ENCODE data around the gene ANKRD52.
"Not testable (repeated sequence)": the region's sequence is repeated elsewhere in the genome, so short reads cannot be mapped to it uniquely, and the experiment has no call there.

The ANKRD52 gene

GRCh38 chr12:56288705-56289387, 30.7 kb upstream of the ANKRD52 start:
- in situ Hi-C loops (cut with MboI; ENCODE audit: low sequenced_read_pairs, unreplicated experiment) = no loop called here
- TF ChIP-seq, protein P1, sequence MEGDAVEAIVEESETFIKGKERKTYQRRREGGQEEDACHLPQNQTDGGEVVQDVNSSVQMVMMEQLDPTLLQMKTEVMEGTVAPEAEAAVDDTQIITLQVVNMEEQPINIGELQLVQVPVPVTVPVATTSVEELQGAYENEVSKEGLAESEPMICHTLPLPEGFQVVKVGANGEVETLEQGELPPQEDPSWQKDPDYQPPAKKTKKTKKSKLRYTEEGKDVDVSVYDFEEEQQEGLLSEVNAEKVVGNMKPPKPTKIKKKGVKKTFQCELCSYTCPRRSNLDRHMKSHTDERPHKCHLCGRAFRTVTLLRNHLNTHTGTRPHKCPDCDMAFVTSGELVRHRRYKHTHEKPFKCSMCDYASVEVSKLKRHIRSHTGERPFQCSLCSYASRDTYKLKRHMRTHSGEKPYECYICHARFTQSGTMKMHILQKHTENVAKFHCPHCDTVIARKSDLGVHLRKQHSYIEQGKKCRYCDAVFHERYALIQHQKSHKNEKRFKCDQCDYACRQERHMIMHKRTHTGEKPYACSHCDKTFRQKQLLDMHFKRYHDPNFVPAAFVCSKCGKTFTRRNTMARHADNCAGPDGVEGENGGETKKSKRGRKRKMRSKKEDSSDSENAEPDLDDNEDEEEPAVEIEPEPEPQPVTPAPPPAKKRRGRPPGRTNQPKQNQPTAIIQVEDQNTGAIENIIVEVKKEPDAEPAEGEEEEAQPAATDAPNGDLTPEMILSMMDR (IDR thresholded peaks at IDR 0.05; ENCODE audit: borderline replicate concordance, control extremely low read depth, extremely low read depth, insufficient read depth, missing control alignments) = no peak
- no peak for DNase-seq (ENCODE audit: low spot score)

- DNase-seq (ENCODE audit: low spot score) = no peak
- TF ChIP-seq, protein P1 (IDR thresholded peaks at IDR 0.05; ENCODE audit: borderline replicate concordance, control extremely low read depth, extremely low read depth, insufficient read depth, missing control alignments) = no peak
- in situ Hi-C loops (cut with MboI; ENCODE audit: low sequenced_read_pairs, unreplicated experiment) = no loop called here
Observed at GRCh38 chr12:56286044-56286830, 28.1 kb upstream of the ANKRD52 start.

DNA sequence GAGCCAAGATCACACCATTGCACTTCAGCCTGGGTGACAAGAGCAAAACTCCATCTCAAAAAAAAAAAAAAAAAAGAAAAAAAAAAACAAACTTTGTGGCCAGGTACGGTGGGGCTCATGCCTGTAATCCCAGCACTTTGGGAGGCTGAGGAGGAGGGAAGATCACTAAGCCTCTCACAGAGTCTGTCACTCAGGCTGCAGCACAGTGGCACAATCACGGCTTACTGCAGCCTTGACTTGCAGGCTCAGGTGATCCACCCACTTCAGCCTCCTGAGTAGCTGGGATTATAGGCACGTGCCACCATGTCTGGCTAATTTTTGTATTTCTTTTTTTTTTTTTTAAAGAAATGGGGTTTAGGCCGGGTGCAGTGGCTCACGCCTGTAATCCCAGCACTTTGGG, 26.1 kb upstream of the ANKRD52 start:
- DNase-seq (ENCODE audit: low spot score); in situ Hi-C loops (cut with MboI; ENCODE audit: low sequenced_read_pairs, unreplicated experiment): not testable (repeated sequence)

GRCh38 chr12:56282579-56282978, 24.4 kb upstream of the ANKRD52 start:
- TF ChIP-seq, protein P1 (IDR thresholded peaks at IDR 0.05; ENCODE audit: borderline replicate concordance, control extremely low read depth, extremely low read depth, insufficient read depth, missing control alignments) = no peak
- DNase-seq (ENCODE audit: low spot score) = no peak
- in situ Hi-C loops (cut with MboI; ENCODE audit: low sequenced_read_pairs, unreplicated experiment) = no loop called here

- TF ChIP-seq, protein P1 (IDR thresholded peaks at IDR 0.05; ENCODE audit: borderline replicate concordance, control extremely low read depth, extremely low read depth, insufficient read depth, missing control alignments) = no peak
- in situ Hi-C loops (cut with MboI; ENCODE audit: low sequenced_read_pairs, unreplicated experiment) = no loop called here
- DNase-seq (ENCODE audit: low spot score) = no peak
Observed at GRCh38 chr12:56282030-56282429, 23.8 kb upstream of the ANKRD52 start.

DNA sequence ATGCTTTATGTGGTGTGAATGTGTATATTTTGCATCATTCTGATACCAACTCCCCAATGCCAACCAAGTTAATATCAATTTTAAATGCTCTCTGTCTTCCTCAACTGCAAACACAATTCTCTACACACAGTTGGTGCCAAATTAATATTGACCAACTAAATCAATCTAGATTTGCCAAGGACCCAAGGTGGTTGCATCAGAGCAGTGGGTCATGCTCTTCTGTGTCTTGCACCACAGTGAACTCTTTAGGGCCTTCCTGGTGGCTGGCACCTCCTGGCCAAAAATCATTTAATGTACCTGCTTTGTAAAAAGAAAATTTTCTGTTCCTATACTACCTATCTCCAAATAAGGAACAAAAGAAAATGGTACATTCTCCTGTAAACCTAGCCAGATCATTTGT, 22.7 kb upstream of the ANKRD52 start:
- TF ChIP-seq, protein P1 (IDR thresholded peaks at IDR 0.05; ENCODE audit: borderline replicate concordance, control extremely low read depth, extremely low read depth, insufficient read depth, missing control alignments) = no peak
- DNase-seq (ENCODE audit: low spot score) = no peak
- in situ Hi-C loops (cut with MboI; ENCODE audit: low sequenced_read_pairs, unreplicated experiment) = no loop called here

GRCh38 chr12:56278905-56279304, 20.7 kb upstream of the ANKRD52 start:
- DNase-seq (ENCODE audit: low spot score) = no peak
- TF ChIP-seq, protein P1 (IDR thresholded peaks at IDR 0.05; ENCODE audit: borderline replicate concordance, control extremely low read depth, extremely low read depth, insufficient read depth, missing control alignments) = no peak
- in situ Hi-C loops (cut with MboI; ENCODE audit: low sequenced_read_pairs, unreplicated experiment) = no loop called here
